ENCODE results near the gene MOSPD2.

DNA sequence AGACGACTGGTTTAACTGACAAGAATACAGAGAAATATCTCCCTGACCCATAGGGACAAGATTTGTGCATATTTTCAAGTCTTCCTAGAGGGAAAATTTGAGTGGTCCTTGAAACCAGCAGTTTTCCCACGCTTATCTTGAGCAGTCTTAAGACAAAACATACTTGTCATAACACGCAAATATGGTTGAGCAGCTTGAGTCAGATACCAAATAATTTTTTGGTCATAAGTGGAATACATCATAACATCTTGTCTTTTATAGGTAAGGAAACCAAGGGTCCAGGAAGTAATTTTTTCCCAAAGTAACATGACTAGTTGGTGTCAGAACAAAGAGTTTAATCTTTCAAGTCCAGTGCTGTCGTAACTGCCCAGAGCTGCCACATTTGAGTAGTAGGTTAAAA is 50.5 kb downstream of the MOSPD2 start:
- TF ChIP-seq, protein P1, sequence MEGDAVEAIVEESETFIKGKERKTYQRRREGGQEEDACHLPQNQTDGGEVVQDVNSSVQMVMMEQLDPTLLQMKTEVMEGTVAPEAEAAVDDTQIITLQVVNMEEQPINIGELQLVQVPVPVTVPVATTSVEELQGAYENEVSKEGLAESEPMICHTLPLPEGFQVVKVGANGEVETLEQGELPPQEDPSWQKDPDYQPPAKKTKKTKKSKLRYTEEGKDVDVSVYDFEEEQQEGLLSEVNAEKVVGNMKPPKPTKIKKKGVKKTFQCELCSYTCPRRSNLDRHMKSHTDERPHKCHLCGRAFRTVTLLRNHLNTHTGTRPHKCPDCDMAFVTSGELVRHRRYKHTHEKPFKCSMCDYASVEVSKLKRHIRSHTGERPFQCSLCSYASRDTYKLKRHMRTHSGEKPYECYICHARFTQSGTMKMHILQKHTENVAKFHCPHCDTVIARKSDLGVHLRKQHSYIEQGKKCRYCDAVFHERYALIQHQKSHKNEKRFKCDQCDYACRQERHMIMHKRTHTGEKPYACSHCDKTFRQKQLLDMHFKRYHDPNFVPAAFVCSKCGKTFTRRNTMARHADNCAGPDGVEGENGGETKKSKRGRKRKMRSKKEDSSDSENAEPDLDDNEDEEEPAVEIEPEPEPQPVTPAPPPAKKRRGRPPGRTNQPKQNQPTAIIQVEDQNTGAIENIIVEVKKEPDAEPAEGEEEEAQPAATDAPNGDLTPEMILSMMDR (IDR thresholded peaks at IDR 0.05) = no peak
- TF ChIP-seq POLR2AphosphoS5 (IDR thresholded peaks at IDR 0.05; ENCODE audit: insufficient read depth in 1 of 2, low read depth in 1 of 2) (no peak), POLR2A (IDR thresholded peaks at IDR 0.05) (no peak)

All from vagina (tissue), 2 donors.